Caco-2 (cell line): ENCODE results near the gene SPEM3. TPM values are rescaled to one million over a fixed set of nuclear protein-coding genes. Genes with fewer than 3 reads are reported as not detected.

Experiments used
- BruUV-seq: library from RNA; stranded (reverse); fragments of 400-500 nt; replicated peaks from 2 replicates; lab custom pipeline; 2021; lab: Mats Ljungman, UMichigan
- CTCF ChIA-PET: fragments of 300-600 bp; sonication (Branson Sonifier 250); formaldehyde crosslinking; loops from one replicate; lab custom pipeline; 2022; ENCODE audit warnings: antibody characterized with exemption; lab: Charles Lee
- POLR2A ChIA-PET: fragments of 300-600 bp; sonication (Branson Sonifier 250); formaldehyde crosslinking; loops from one replicate; lab custom pipeline; 2022; ENCODE audit warnings: antibody characterized with exemption; lab: Charles Lee
- DNase-seq, 2 experiments: peaks; one replicate each; pipeline versions ENCODE4 v3.0.0 to v3.0.0-alpha.2; 2020 to 2022
- H3K27me3 ChIP-seq: replicated peaks from 2 replicates; pipeline ENCODE4 v1.6.0; 2011; ENCODE audit warnings: low read length; ENCODE audit not compliant: control insufficient read depth, insufficient read depth
- H3K36me3 ChIP-seq: 2 replicates; pipeline ENCODE4 v1.5.1; 2011; ENCODE audit warnings: low read length; ENCODE audit not compliant: control insufficient read depth, insufficient read depth
- H3K4me1 ChIP-seq: fragments of 250-450 bp; sonication (Bioruptor Pico); 2 replicates; pipeline ENCODE4 v1.5.1; 2020; ENCODE audit warnings: mild to moderate bottlenecking
- H3K4me3 ChIP-seq: 2 replicates; pipeline ENCODE4 v1.5.1; 2011; ENCODE audit warnings: low read depth, mild to moderate bottlenecking, control low read depth, low read length
- H3K9me3 ChIP-seq: fragments of 250-450 bp; sonication (Bioruptor Pico); 2 replicates; pipeline ENCODE4 v1.5.1; 2020; ENCODE audit warnings: mild to moderate bottlenecking, moderate library complexity
- H3K27ac Mint-ChIP-seq: one replicate; pipeline ENCODE4 v1.8.0; 2022; ENCODE audit warnings: mixed read lengths; ENCODE audit not compliant: unreplicated experiment
- H3K27me3 Mint-ChIP-seq: one replicate; pipeline ENCODE4 v1.8.0; 2022; ENCODE audit warnings: mixed read lengths; ENCODE audit not compliant: insufficient read depth, unreplicated experiment
- H3K36me3 Mint-ChIP-seq: one replicate; pipeline ENCODE4 v1.8.0; 2022; ENCODE audit warnings: mild to moderate bottlenecking, mixed read lengths; ENCODE audit not compliant: insufficient read depth, unreplicated experiment
- H3K4me1 Mint-ChIP-seq: one replicate; pipeline ENCODE4 v1.8.0; 2022; ENCODE audit warnings: low read depth, mixed read lengths; ENCODE audit not compliant: unreplicated experiment
- H3K4me3 Mint-ChIP-seq: one replicate; pipeline ENCODE4 v1.8.0; 2022; ENCODE audit warnings: mild to moderate bottlenecking, moderate library complexity, mixed read lengths; ENCODE audit not compliant: unreplicated experiment
- H3K9me3 Mint-ChIP-seq: one replicate; pipeline ENCODE4 v1.8.0; 2022; ENCODE audit warnings: mixed read lengths; ENCODE audit not compliant: unreplicated experiment
- intact Hi-C: fragments of 100-400 bp; cut with micrococcal nuclease; formaldehyde crosslinking; loops from one replicate; pipeline ENCODE4 v1.10.0; 2022; ENCODE audit not compliant: unreplicated experiment
- total RNA-seq: library from RNA; stranded (reverse); gene quantifications from 2 replicates; pipeline ENCODE4 v1.2.3, GENCODE V29; 2022
- TF ChIP-seq, protein P1 (sequence below), 2 experiments: fragments of 200-600 bp in 1 of 2; IDR thresholded peaks; 1 replicate in 1 of 2; 2 replicates in 1 of 2; pipeline versions ENCODE4 v1.5.1 to v1.8.0; 2011 to 2022; ENCODE audit warnings: antibody characterized with exemption in 1 of 2, control low read depth in 1 of 2, inconsistent platforms in 1 of 2, low read depth in 1 of 2, low read length in 1 of 2, mild to moderate bottlenecking in 1 of 2, moderate library complexity in 1 of 2; ENCODE audit not compliant: insufficient read depth in 1 of 2, severe bottlenecking in 1 of 2, unreplicated experiment in 1 of 2

Gene SPEM3
- total RNA-seq, 1 experiment from 2014 or later = not detected

DNA sequence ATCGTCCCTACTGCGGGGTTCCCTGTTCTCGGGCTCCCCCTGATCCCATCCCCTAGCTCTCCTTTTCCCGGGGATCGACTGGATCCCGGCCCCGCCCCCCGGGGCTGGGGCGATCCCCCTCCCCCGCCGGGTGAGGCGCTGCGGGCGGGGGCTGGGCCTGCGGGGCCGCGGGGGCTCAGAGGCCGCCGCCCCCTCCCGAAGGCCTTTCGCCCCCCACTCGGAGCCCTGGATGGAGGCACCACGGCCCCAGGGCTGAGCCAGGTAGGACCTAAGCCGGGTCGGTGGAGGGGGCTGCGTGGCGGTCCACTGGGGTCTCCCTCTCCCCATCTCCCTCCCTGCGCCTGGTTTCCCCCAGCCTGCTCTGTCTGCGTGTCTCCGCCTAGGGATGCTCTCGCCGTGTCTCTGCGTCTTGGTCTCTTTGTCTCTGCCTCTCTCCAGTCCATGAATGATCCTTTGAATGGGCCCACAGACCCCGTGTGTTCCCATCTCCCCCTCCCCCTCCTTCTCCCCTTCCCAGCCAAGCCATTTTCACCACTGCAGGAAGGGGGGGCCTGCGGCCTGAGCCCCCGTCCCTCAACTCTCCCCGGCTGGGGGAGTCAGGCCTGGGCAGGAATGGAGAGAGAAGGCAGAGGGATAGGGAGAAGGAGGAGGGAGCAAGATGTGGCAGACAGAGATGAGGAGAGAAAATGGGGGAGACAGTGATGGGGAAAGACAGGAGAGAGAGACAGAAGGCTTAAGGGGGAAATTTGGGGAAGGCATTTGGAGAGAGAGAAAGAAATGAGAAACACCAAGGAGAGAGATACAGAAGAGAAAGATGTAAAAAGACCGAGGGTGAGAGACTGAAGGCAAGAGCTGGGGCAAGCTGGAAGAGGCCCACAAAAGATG is 23.1 kb upstream of the SPEM3 start:
- no peaks in the 10 kb centered on the region for H3K9me3 ChIP-seq
- TSS peak; percentile 50 for BruUV-seq
- no peak for DNase-seq
- TF ChIP-seq, protein P1, sequence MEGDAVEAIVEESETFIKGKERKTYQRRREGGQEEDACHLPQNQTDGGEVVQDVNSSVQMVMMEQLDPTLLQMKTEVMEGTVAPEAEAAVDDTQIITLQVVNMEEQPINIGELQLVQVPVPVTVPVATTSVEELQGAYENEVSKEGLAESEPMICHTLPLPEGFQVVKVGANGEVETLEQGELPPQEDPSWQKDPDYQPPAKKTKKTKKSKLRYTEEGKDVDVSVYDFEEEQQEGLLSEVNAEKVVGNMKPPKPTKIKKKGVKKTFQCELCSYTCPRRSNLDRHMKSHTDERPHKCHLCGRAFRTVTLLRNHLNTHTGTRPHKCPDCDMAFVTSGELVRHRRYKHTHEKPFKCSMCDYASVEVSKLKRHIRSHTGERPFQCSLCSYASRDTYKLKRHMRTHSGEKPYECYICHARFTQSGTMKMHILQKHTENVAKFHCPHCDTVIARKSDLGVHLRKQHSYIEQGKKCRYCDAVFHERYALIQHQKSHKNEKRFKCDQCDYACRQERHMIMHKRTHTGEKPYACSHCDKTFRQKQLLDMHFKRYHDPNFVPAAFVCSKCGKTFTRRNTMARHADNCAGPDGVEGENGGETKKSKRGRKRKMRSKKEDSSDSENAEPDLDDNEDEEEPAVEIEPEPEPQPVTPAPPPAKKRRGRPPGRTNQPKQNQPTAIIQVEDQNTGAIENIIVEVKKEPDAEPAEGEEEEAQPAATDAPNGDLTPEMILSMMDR (IDR thresholded peaks at IDR 0.05; ENCODE audit: insufficient read depth in 1 of 2, low read depth in 1 of 2, low read length in 1 of 2, severe bottlenecking in 1 of 2, unreplicated experiment in 1 of 2) = no peak
- Mint-ChIP-seq H3K4me3 (peak overlapping the region; percentile 76), H3K36me3 (peaks cover 6% of the 10 kb centered on the region), H3K27ac (peak overlapping the region; percentile 20), H3K9me3 (no peaks in the 10 kb centered on the region), H3K27me3 (no peaks in the 10 kb centered on the region), H3K4me1 (peaks cover 8% of the 10 kb centered on the region)
- peak overlapping the region; percentile 53 for H3K4me3 ChIP-seq
- POLR2A ChIA-PET = no interaction called here
- H3K27me3 ChIP-seq = no peaks in the 10 kb centered on the region
- no peaks in the 10 kb centered on the region for H3K36me3 ChIP-seq
- H3K4me1 ChIP-seq = no peaks in the 10 kb centered on the region
- intact Hi-C loops = loop anchor here (2.0 kb wide), 1 partner anchor 55 kb away; no protein-coding TSS in a partner anchor
- CTCF ChIA-PET = interaction anchor here (0.6 kb wide), 1 partner anchor 52 kb away, joined by 3 read pairs; no protein-coding TSS in a partner anchor

DNA sequence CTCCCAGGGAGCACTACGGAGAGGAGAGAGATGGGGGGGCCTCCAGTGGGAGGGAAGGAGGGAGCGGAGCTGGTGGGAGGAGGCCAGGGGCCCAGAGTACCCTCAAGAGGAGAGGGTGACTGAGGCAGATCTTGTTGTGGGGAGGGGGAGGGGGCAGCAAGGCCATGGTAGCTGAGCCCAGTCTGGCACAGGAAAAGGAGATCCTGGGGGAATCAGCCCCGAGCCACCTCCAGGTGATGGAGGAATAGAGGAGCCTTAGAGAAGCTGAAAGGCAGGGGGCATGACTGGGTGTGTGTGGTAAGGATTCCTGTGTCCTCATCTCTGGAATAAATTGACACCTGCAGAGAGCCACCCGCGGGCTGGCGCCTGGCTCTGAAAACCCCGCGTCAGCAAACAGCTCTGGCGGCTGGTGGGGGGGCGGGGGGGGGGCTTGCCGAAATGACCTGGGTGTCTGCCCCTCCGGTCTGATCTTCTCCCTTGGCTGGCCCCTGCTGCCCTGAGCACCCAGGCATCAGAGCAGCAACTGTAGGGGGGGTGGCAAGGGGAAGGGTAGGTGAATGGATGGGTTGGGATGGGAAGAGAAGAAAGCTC is 22.3 kb upstream of the SPEM3 start:
- H3K4me3 Mint-ChIP-seq = no peak overlapping the region

DNA sequence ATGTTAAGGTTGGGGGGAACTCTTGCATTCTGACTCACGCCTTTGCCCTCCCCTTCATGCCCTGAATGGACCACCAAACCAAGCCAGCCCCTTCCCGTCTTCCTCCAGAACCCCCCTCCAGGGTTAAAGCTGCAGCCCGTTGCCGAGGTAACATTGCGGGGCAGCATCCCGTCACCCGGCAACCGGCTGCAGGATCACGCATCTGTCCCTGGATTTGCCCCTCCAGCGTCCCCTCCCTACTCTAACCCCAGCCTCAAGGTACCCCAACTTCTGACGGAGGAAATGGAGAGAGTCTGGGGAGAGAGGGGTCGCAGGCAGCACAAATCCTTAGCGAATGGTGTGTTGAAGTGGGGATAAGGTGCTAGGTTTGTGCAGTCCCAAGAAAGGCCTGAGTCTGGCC is 21.6 kb upstream of the SPEM3 start:
- CTCF ChIA-PET = interaction anchor here (0.6 kb wide), 1 partner anchor 29 kb away, joined by 3 read pairs; no protein-coding TSS in a partner anchor
- TF ChIP-seq, protein P1 (IDR thresholded peaks at IDR 0.05; ENCODE audit: insufficient read depth in 1 of 2, low read depth in 1 of 2, low read length in 1 of 2, severe bottlenecking in 1 of 2, unreplicated experiment in 1 of 2) = no peak
- POLR2A ChIA-PET = interaction anchor here (0.5 kb wide), 1 partner anchor 8 kb away, joined by 5 read pairs; no protein-coding TSS in a partner anchor

More for the DNA sequence above, 22.3 kb upstream of the SPEM3 start:
- Histone ChIP-seq H3K36me3 (no peaks in the 10 kb centered on the region), H3K4me1 (no peaks in the 10 kb centered on the region), H3K9me3 (no peaks in the 10 kb centered on the region), H3K4me3 (no peak overlapping the region), H3K27me3 (no peaks in the 10 kb centered on the region)
- peaks cover 6% of the 10 kb centered on the region for H3K36me3 Mint-ChIP-seq
- peak overlapping the region; percentile 20 for H3K27ac Mint-ChIP-seq
- no TSS peak for BruUV-seq
- no peak for DNase-seq
- ChIA-PET CTCF (interaction anchor here (0.6 kb wide), 1 partner anchor 53 kb away, joined by 3 read pairs; no protein-coding TSS in a partner anchor), POLR2A (no interaction called here)
- no peaks in the 10 kb centered on the region for H3K9me3 Mint-ChIP-seq
- intact Hi-C loops = no loop called here
- TF ChIP-seq, protein P1 (IDR thresholded peaks at IDR 0.05; ENCODE audit: insufficient read depth in 1 of 2, low read depth in 1 of 2, low read length in 1 of 2, severe bottlenecking in 1 of 2, unreplicated experiment in 1 of 2) = no peak
- no peaks in the 10 kb centered on the region for H3K27me3 Mint-ChIP-seq
- peaks cover 8% of the 10 kb centered on the region for H3K4me1 Mint-ChIP-seq

More for the DNA sequence above, 21.6 kb upstream of the SPEM3 start:
- no peaks in the 10 kb centered on the region for H3K9me3 Mint-ChIP-seq
- H3K27me3 ChIP-seq = no peaks in the 10 kb centered on the region
- H3K27me3 Mint-ChIP-seq = no peaks in the 10 kb centered on the region
- intact Hi-C loops = no loop called here
- no TSS peak for BruUV-seq
- H3K36me3 ChIP-seq = no peaks in the 10 kb centered on the region
- no peaks in the 10 kb centered on the region for H3K9me3 ChIP-seq
- peak overlapping the region; percentile 29 for H3K4me3 Mint-ChIP-seq
- H3K4me3 ChIP-seq = no peak overlapping the region
- DNase-seq = no peak
- no peaks in the 10 kb centered on the region for H3K4me1 ChIP-seq
- H3K4me1 Mint-ChIP-seq = peaks cover 8% of the 10 kb centered on the region
- peaks cover 6% of the 10 kb centered on the region for H3K36me3 Mint-ChIP-seq
- no peak overlapping the region for H3K27ac Mint-ChIP-seq
